HG03196 (cell line): Measurements from ENCODE around the gene FCHSD2.
"Not testable (repeated sequence)": the region's sequence is repeated elsewhere in the genome, so short reads cannot be mapped to it uniquely, and the experiment has no call there.

Experiments
- ATAC-seq: cut with Tn5 transposase; IDR thresholded peaks from one replicate; pipeline ENCODE4 v1.9.1; 2021; ENCODE audit not compliant: unreplicated experiment

Gene FCHSD2

DNA sequence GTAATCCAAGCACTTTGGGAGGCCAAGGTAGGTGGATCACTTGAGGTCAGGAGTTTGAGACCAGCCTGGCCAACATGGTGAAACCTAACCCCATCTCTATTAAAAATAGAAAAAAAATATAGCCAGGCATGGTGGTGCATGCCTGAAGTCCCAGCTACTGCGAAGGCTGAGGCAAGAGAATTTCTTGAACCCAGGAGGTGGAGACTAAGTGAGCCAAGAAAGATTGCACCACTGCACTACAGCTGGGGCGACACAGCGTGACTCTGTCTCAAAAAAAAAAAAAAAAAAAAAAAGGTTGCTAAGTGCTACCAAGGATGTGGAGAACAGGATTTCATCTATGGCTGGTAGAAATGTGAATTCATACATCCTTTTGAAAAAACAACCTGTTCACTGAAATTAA, 291.3 kb downstream of the FCHSD2 start:
- no peak for ATAC-seq

DNA sequence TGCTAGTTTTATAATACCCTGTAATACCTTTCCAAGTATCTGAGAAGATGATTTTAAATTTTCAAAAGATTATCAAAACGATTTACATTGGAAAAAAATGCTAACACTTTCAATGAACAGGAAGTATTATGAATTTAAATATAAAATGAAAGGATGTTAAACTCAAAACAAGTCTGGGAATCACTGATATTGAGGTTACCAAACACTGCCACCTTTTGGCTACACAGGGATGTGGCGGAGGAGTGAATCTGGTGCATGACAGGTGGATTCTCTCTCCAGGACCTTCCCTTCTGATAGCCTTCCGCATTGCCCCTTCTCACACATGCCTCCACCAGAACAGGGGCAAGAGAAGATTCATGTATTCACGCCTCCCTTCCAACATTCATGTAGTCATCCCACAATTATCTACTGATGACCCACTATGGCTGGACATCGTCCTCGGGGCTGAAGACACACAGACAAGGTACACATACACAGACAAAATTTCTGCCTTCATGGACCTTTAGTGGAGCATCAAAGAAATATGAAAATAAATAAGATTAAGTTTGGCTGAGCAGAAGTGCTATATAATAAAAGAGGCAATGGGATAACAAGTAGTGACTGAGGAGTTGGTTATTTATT, 293.2 kb downstream of the FCHSD2 start:
- ATAC-seq = no peak

DNA sequence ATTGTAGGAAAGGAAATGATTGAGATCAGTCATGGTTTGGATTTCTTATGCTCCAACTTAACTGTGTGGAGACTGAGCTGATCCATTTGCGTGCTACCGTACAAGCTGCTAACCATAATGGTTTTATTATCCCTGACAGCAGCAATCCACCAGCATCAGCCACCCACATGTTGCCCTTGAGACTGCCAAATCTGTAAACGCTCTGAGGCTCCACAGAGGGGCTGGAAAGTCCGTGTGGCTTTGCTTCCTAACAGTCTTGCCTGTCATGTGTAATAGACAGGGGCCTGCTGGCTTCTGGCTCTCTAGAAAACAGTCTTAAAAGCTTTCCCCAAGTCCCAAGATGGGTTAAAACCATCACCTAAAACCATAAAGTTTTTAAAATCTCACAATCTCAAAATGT, 297.8 kb downstream of the FCHSD2 start:
- no peak for ATAC-seq

DNA sequence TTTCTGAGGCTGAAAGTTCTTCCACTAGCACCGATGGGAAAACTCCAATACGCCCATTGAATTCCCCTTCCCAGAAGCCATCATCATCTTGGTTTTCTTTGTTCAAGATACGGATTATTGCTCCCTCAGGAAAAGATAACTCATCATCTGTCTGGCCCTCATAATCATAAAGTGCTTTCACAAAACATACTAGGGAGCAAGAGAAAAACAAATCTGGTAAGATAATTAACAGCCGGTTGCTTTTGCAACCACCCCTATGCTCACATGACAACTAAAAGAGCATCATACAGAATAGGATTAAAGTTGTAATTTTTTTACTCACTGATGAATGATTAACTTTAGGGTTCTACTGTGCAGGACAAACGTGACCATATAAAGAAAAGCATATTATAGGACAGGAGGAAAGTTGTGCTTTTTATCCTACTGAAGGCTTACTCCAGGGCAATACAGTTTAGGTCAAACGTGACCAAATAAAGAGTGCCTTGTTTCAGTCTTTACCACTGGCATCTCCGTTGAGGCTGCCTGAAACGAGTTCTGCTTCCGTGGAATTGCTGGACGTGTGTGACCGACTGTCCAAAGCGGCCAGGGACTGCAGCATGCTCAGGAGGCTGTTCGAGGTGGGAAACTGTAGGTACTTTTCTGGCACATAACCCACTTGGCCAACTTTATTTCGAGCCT, 299.3 kb downstream of the FCHSD2 start:
- no peak for ATAC-seq

DNA sequence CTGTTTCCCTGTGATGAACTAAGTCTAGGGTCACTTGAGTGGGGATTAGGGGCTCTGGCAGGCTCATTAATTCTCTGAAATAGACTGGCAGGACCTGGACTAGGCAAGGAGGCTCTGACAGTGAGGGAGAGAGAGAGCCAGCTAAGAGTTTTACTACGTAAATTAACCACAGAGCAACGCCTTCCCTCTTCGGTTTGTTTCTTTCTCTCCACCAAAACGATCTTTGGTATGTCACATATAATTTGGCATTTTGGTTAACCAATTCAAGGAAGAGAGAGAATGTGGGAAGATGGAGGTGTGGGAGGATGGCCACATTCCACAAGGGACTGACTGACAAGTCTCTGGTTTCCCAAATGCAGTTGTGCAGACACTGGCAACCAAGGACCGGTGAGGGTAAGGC, 300.0 kb downstream of the FCHSD2 start:
- no peak for ATAC-seq

DNA sequence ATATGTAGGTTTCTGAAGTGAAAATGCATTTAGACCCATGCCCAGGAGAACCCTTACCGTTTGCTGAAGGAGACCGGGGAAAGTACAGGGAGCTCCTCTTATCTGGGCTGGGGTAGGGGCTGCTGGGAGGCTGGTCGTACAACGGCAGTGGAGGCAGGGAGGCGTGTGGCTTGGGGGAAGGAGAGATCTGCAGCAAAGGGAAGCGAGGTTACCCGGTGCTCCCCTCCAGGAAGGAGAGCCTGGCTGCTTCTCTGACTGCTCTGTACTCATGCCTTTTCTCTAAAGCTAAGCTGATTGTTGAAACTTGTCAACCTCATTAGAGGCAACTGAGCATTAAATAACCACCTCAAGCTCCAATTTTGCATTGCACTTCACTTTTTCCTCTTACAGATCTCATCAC, 300.7 kb downstream of the FCHSD2 start:
- no peak for ATAC-seq

DNA sequence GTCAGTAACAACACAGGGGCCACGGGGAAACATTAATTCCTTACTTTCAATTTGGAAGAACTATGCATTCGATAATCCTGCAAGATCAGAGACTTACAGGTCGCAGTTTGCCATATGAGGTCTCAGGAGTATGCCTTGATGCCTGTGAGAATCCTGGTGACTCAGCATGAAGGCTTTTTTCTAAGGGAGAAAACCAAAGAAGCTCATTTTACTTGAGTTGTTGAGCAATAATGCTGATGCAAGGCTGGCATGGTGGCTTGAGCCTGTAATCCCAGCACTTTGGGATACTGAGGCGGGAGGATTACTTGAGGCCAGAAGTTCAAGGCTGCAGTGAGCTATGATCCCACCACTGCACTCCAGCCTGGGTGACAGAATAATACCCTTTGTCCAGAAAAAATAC, 301.3 kb downstream of the FCHSD2 start:
- ATAC-seq = no peak

DNA sequence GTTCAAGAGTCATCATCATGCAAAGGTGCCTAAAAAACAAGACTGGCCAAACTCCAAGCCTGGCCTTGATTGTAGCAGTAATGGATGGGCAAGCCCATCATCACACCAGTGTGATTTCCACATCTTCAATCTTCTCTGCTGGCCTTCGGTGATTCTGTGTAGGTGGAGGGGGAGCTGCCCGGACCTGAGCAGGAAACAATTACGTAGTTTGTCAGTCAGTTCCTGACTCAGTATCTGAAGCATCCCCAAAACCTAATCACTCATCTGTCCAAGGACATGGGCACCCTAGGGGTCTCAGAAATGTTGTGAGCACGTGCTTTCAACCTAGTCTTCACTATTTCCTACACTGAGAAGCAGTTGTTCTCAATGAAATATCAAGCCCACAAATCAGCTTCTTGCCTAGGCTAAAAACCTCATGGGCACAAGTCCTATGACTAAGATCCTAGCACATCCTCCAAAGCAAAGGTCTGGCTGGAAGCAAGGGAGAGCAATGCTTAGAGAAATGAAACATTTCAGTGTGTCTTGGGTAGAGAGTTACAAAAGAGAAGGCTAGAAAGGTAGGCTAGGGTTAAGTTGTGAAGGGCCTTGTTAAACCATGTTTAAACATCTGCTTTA, 303.3 kb downstream of the FCHSD2 start:
- no peak for ATAC-seq

DNA sequence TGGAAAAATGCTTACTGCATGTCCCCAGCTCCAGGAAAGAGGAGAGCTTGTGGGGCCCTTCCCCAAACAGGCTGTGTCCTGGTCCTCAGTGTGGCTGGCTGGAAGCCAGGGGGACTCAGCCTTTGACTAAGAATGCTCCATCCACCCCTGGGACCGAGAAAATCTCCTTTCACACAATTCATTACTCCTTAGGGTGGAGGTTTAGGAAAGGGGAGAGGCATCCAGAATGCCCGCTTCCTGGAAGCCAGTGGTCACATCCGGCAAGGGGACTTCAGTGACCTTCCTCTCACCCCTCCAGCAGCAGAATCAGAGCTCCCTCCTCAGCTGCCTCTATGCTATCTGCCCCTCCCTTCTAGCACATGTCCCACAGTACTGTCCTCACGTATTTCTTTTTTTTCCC, 306.0 kb downstream of the FCHSD2 start:
- ATAC-seq = no peak

DNA sequence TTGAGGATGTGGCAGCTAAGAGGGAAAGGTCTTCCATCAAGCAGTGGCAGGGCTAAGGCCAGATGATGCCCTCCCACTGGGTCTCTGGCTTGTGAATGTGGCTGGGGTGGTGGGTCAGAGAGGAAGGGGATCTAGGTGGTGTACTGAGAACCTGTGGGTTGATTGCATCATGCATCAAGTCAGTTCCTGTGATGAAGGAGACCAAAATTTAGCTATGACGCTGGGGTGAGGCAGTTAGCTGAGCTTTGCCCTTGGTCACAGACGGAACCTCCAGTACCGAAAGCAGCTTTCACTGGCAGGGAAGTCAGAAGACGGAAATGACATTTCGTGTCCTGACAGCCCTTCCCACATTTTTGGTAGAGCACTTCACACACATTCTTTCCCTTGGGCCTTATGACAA, 307.2 kb downstream of the FCHSD2 start:
- no peak for ATAC-seq

DNA sequence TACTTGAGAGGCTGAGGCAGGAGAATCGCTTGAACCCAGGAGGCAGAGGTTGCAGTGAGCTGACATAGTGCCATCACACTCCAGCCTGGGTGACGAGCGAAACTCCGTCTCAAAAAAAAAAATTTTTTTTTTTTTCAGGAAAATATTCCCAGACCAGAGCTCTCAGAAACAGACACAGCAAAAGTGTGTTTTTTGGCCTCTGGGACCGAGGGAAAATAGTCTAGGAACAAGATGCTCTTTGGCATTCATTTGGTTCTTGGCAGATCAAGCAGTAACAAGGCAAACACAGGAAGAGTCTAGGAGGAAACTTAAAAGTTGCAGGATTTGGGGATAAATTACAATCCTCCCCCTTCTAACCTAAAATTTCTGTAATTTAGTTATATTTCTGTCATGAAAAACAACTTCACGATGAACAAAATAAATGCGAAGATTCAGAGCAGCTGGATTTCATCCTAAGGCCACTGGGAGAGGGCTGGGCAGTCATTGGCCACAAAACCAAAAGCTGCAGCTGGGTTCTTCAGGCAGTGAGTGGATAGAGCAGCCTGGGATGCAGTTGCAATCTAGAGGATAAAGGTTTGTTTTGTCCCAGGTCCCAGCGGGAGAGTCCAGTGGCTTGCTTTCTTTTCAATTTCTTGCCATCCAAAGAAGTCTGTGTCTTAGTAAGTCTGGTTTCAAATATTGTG, 308.2 kb downstream of the FCHSD2 start:
- no peak for ATAC-seq

DNA sequence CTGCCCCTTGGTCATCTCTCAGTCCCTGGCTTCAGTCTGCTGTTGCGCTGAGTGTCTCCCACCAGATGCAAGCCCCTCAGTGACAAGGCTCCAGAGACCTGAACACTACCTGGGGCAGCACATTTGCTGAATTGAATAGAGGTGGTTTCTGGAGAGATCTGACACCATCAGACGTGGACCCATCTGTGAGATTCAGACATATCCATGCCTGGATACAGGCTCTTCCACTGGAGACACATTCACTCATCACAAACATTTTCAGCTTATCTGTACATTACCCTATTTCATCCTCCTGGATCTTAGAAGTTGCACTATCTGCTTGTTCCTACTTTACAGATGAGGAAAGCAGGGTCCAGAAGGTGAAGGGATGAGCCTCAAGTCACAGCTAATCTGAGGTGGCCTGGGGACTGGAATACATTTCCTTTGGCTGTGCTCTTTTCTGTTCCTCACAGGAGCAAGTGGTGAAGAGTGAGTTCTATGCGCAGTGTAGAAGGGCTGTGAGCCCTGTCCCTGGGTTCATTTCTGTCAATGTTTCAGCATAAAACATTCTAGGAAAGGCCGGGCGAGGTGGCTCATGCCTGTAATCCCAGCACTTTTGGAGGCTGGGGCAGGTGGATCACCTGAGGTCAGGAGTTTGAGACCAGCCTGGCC, 308.9 kb downstream of the FCHSD2 start:
- ATAC-seq = no peak

DNA sequence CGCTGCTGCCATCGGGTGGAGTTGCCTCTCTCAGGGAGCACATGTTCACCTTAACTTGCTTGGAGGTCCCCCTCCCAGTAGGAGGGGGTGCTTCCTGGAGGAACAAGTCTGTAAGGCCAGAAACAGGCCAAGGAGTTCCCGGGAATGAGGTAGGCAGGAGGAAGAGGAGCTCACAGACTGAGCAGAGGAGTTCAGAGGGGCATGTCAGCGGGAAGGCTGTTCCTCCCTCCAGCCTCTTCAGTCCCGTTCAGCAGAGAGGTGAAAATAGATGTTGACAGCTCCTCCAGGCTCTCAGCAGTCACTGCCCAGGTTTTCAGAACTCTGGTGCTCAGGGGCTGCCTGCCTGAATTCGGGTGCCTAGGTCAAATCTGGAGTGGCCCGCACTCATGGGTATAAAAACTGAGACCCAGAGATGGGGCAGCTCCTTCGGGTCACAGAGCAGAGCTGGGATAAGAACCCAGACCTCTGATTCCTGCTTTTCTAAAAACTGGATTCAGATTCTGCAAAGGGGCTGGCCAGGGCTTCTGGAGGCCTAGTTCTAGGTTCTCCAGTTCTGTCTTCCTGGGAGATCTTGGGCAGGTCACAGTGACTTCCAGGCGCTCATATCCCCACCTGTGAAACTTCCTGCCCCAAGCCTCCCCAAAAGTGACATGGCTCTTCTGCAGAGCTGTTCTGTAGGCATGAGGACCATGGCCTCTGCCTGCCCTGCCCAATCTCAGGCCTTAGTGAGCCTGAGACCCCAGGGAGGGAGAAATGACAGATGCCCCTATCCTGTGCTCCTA, 309.6 kb downstream of the FCHSD2 start:
- ATAC-seq = no peak

DNA sequence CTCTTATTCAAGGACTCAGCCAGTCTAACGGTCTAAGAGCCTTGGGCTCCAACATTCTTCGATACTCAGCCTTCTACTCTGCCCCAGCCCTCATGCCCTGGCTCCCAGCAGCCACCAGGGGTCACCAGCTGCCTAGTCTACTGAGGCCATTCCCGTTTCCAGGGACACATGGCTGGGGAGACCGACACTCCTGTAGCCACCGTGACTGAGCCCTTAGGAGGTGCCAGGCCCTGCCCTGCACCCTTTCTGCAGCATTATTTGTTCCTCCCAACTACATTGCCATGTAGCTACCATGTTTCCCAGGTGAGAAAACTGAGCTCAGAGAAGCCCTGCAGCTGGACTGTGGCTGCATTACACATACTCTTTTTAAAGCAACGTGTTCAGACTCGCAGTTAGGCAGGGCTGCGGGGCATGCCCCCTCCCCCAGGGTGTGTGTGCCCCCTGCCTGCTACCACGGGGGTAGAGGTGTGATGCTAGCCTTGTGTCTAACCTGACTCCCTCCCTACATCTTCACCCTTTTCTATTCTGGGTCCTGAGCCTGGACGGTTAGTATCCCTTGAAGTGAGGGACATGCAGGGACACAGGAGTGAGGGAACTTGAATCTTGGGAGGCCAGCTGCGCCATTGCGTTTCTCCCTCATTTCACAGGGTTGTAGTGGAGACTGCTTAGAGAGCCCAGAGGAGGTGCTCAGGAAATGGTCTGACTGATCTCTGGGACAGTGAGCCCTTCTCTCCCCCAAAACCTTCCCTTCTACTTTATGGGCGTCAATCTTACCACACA, 310.4 kb downstream of the FCHSD2 start:
- no peak for ATAC-seq

DNA sequence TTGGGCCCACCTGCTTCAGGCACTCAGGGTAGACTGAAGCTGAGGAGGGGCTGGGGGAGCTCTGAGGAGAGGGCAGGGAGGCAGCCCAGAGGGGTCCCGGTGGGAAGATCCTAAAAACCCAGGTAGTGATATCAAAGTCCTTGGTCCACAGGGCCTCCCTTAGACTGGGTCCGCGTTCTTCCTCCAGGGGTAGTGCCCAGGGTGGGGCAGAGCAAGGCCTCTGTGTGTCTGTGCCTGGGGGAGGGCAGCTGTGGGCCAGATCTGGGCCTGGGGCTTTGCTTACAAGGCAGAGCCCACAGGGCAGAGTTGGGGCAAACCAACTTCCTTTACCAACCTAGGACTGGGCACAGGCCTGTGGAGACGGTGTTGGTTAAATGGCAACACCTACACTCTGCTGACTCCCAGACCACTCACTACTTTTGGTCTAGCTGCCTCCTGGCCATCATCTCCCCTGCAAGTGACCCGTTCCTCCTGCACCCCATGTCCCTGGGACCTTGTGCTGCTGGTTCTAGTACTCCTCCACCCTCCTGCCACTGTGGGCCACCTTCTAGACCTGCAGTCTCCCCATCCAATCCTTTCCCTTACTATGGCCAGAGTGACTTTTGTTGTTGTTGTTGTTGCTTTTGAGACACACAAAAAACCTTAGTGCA, 312.1 kb downstream of the FCHSD2 start:
- ATAC-seq = no peak

DNA sequence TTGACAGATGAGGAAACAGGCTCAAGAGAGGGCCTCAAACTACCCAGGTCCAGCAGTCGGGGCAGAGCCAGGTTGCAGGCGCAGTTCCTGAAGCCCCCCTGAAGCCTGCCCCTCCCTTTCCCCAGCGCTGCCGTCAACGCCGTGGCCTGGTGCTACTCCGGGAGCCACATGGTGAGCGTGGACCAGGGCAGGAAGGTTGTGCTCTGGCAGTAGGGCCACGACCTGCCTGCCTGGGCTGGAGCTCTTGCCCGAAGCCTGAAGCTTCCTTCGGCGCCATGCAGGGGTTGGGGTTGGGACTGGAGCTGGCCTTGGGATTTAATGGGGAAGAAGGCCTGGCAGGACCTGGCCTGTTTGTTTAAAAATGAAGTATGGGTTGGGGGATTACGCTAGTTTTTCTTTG, 312.9 kb downstream of the FCHSD2 start:
- ATAC-seq = no peak

DNA sequence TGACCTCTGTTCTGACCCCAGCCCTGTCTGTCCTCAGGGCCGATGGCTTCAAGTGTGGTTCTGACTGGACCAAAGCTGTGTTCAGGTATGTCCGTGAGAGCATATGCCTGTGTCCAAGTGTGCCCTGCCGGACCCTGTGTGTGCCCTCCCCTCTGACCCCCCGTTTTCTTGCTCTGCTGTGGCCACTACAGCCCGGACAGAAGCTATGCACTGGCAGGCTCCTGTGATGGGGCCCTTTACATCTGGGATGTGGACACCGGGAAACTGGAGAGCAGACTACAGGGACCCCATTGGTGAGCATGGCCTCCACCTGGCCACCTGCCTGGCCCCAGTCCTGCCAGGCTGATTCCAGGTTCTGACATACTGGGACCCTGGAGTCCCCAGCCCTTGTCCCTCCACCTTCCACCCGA, 313.4 kb downstream of the FCHSD2 start:
- ATAC-seq = no peak

DNA sequence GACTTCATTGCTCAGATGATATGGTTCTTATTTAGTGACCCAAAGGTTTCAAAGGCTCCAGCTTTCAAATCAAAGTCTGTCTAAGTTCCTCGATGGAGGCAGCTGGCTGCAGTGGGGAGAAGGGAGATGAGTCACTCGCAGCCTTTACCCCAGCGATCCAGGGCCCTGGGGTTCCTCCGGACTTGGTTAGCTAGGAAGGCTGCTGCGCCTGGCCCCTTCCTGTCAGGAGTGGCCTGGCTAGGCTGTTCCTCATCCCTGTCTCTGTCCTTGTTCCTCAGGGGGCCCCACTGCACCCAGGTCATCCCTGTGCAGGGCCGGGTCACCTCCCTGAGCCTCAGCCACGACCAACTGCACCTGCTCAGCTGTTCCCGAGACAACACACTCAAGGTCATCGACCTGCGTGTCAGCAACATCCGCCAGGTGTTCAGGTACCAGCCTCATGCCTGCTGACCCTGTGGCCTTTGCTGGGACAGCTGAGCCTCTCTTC, 314.0 kb downstream of the FCHSD2 start:
- ATAC-seq = no peak

DNA sequence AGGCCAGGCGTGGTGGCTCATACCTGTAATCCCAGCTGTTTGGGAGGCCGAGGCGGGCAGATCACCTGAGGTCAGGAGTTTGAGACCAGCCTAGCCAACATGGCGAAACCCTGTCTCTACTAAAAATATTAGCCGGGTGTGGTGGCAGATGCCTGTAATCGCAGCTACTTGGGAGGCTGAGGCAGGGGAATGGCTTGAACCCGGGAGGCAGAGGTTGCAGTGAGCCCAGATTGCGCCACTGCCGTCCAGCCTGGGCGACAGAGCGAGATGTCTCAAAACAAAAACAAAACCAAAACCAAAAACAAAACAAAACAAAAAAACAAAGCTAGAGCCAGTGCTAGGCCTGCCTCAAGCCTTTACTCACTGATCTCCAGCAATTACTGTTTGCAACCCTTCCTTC, 314.5 kb downstream of the FCHSD2 start:
- ATAC-seq = not testable (repeated sequence)
